GM12872 (cell line): Measurements from ENCODE around the gene MYPOP.

Source experiments
- CTCF ChIP-seq: IDR thresholded peaks from 3 replicates; pipeline ENCODE4 v1.5.1; 2011; ENCODE audit warnings: low read depth, mild to moderate bottlenecking, low read length, moderate library complexity; ENCODE audit not compliant: insufficient read depth

MYPOP gene

GRCh38 chr19:45933759-45934158 is 31.3 kb upstream of the MYPOP start:
- TF ChIP-seq CTCF = no peak

GRCh38 chr19:45931055-45931454 is 28.6 kb upstream of the MYPOP start:
- TF ChIP-seq CTCF = no peak

- no peak for TF ChIP-seq CTCF
Measured at GRCh38 chr19:45929247-45929646, 26.8 kb upstream of the MYPOP start.

- TF ChIP-seq CTCF = 0 out of 3 replicates have a peak, but pooled peaks have one; percentile 5
Measured at GRCh38 chr19:45927565-45928261, 25.3 kb upstream of the MYPOP start.

GRCh38 chr19:45924891-45925447 is 22.6 kb upstream of the MYPOP start:
- no peak for TF ChIP-seq CTCF

- peak; percentile 33; the same call in 2 of the 3 replicates for TF ChIP-seq CTCF
Measured at GRCh38 chr19:45922281-45922680, 19.9 kb upstream of the MYPOP start.

GRCh38 chr19:45920458-45920857 is 18.0 kb upstream of the MYPOP start:
- TF ChIP-seq CTCF = no peak
